Endothelial cell of umbilical vein (primary cell): ENCODE measurements around the gene CHN1. TPM values are rescaled to one million over a fixed set of nuclear protein-coding genes. Genes with fewer than 3 reads are reported as not detected.

Experiments
- BruUV-seq: library from RNA; stranded (reverse); fragments of 400-500 nt; replicated peaks from 2 replicates; lab custom pipeline; 2021; lab: Mats Ljungman, UMichigan
- CTCF ChIA-PET: fragments of 300-600, 350-600 bp; sonication (Branson Sonifier 250); formaldehyde crosslinking; loops from one replicate; lab custom pipeline; 2021; ENCODE audit warnings: antibody characterized with exemption, inconsistent platforms; lab: Charles Lee
- POLR2A ChIA-PET: fragments of 300-600, 350-600 bp; sonication (Branson Sonifier 250); formaldehyde crosslinking; loops from one replicate; lab custom pipeline; 2021; ENCODE audit warnings: antibody characterized with exemption, inconsistent platforms; lab: Charles Lee
- DNase-seq: peaks from one replicate; pipeline ENCODE4 v3.0.0-alpha.2; 2011; ENCODE audit warnings: low read depth, low spot score
- FAIRE-seq: peaks from 2 replicates; lab custom pipeline; 2011; peaks lifted over from hg19 to GRCh38; lab: Jason Lieb, UNC
- H2AFZ ChIP-seq: 2 replicates; pipeline ENCODE4 v1.6.0; 2012; ENCODE audit warnings: low read depth, low read length, control low read depth, inconsistent platforms
- H3K27ac ChIP-seq: 2 replicates; pipeline ENCODE4 v1.5.1; 2011; ENCODE audit warnings: low read depth, mild to moderate bottlenecking, control low read depth, low read length, moderate library complexity; ENCODE audit not compliant: insufficient read depth
- H3K27me3 ChIP-seq, 2 experiments: 2 replicates each; pipeline versions ENCODE4 v1.6.0 to v1.6.1; 2011; ENCODE audit warnings: low read length in 2 of 2, mixed read lengths in 1 of 2; ENCODE audit not compliant: control insufficient read depth in 2 of 2, insufficient read depth in 2 of 2
- H3K36me3 ChIP-seq, 2 experiments: 2 replicates in 1 of 2; 3 replicates in 1 of 2; pipeline ENCODE4 v1.5.1; 2011; ENCODE audit warnings: low read length in 2 of 2, mild to moderate bottlenecking in 1 of 2, moderate library complexity in 1 of 2; ENCODE audit not compliant: control insufficient read depth in 2 of 2, insufficient read depth in 2 of 2; ENCODE audit errors: extremely low read depth in 1 of 2
- H3K4me1 ChIP-seq: 3 replicates; pipeline ENCODE4 v1.5.1; 2011; ENCODE audit warnings: mild to moderate bottlenecking, low read length; ENCODE audit not compliant: control insufficient read depth, insufficient read depth; ENCODE audit errors: extremely low read depth
- H3K4me2 ChIP-seq: 2 replicates; pipeline ENCODE4 v1.6.1; 2011; ENCODE audit warnings: low read length, control low read depth, mixed read lengths; ENCODE audit not compliant: insufficient read depth
- H3K4me3 ChIP-seq, 3 experiments: fragments of 200-600 bp in 1 of 3; sonication (generic), shearing (Covaris generic) in 1 of 3; replicated peaks in 1 of 3; 2 replicates each; pipeline ENCODE4 v1.5.1; 2011 to 2016; ENCODE audit warnings: control low read depth in 3 of 3, low read length in 3 of 3, mild to moderate bottlenecking in 2 of 3, inconsistent platforms in 1 of 3, low read depth in 1 of 3, moderate library complexity in 1 of 3; ENCODE audit not compliant: insufficient read depth in 1 of 3
- H3K79me2 ChIP-seq: 2 replicates; pipeline ENCODE4 v1.6.0; 2012; ENCODE audit warnings: low read length, inconsistent platforms; ENCODE audit not compliant: control insufficient read depth, insufficient read depth
- H3K9ac ChIP-seq: replicated peaks from 2 replicates; pipeline ENCODE3; 2011; ENCODE audit warnings: low read length, control low read depth; ENCODE audit not compliant: insufficient read depth; ENCODE audit errors: extremely low read depth
- H3K9me1 ChIP-seq: replicated peaks from 3 replicates; pipeline ENCODE4 v1.6.0; 2011; ENCODE audit warnings: mild to moderate bottlenecking, low read length; ENCODE audit not compliant: control insufficient read depth, insufficient read depth; ENCODE audit errors: extremely low read depth
- H3K9me3 ChIP-seq: replicated peaks from 2 replicates; pipeline ENCODE4 v1.5.1; 2012; ENCODE audit warnings: low read length, inconsistent platforms; ENCODE audit not compliant: control insufficient read depth, insufficient read depth
- H4K20me1 ChIP-seq: replicated peaks from 2 replicates; pipeline ENCODE3; 2011; ENCODE audit warnings: mild to moderate bottlenecking, low read length; ENCODE audit not compliant: control insufficient read depth, insufficient read depth; ENCODE audit errors: extremely low read depth
- CTCF ChIP-seq, 2 donors: IDR thresholded peaks; 1 replicate in 1 of 2; 2 replicates in 1 of 2; pipeline ENCODE4 v1.5.1; 2011; ENCODE audit warnings: low read length in 2 of 2, mild to moderate bottlenecking in 2 of 2, moderate library complexity in 2 of 2, control low read depth in 1 of 2, inconsistent platforms in 1 of 2, low read depth in 1 of 2; ENCODE audit not compliant: insufficient read depth in 1 of 2; ENCODE audit errors: extremely low read depth in 1 of 2
- EZH2 ChIP-seq: IDR thresholded peaks from 2 replicates; pipeline ENCODE4 v1.6.1; 2012; ENCODE audit warnings: borderline replicate concordance, low read depth, mild to moderate bottlenecking, moderate library complexity, low read length, inconsistent platforms; ENCODE audit not compliant: severe bottlenecking
- FOS ChIP-seq: IDR thresholded peaks from 2 replicates; pipeline ENCODE4 v1.6.1; 2011; ENCODE audit warnings: mild to moderate bottlenecking, low read length, moderate library complexity, borderline replicate concordance; ENCODE audit not compliant: insufficient read depth
- GATA2 ChIP-seq: IDR thresholded peaks from 2 replicates; pipeline ENCODE4 v1.7.0; 2011; ENCODE audit warnings: low read depth, mild to moderate bottlenecking, moderate library complexity, mixed read lengths, low read length; ENCODE audit not compliant: insufficient read length, insufficient read depth
- JUN ChIP-seq: IDR thresholded peaks from 2 replicates; pipeline ENCODE4 v1.6.1; 2011; ENCODE audit warnings: borderline replicate concordance, low read depth; ENCODE audit not compliant: insufficient read length, insufficient read depth
- MAX ChIP-seq: IDR thresholded peaks from 2 replicates; pipeline ENCODE4 v1.6.1; 2011; ENCODE audit not compliant: insufficient read depth, insufficient read length
- MYC ChIP-seq: IDR thresholded peaks from one replicate; pipeline ENCODE4 v1.6.1; 2011; ENCODE audit warnings: mild to moderate bottlenecking, low read depth, low read length
- POLR2A ChIP-seq: IDR thresholded peaks from 2 replicates; pipeline ENCODE4 v1.6.1; 2012; ENCODE audit warnings: low read depth, mild to moderate bottlenecking, control low read depth, low read length
- POLR2AphosphoS5 ChIP-seq: IDR thresholded peaks from 2 replicates; pipeline ENCODE4 v1.6.1; 2012; ENCODE audit warnings: low read depth, mild to moderate bottlenecking, control low read depth, low read length, moderate library complexity; ENCODE audit not compliant: insufficient read depth
- dilution Hi-C: fragments of 300-500 bp; cut with MboI; formaldehyde crosslinking; loops from one replicate; pipeline ENCODE4 v1.15.0; 2019; ENCODE audit warnings: low sequenced_read_pairs; ENCODE audit not compliant: extremely low pct_ligation_motif_present
- intact Hi-C: fragments of 100-400 bp; cut with micrococcal nuclease; formaldehyde crosslinking; loops from one replicate; pipeline ENCODE4 v1.10.0; 2022
- polyA plus RNA-seq, 4 experiments: library from polyadenylated mRNA; depleted of rRNA in 3 of 4; stranded (reverse) in 3 of 4; unstranded in 1 of 4; fragments of >200 nt; gene quantifications; 2 replicates each; pipeline versions ENCODE4 v1.2.1 to v1.2.3, GENCODE V29; 2011 to 2012; ENCODE audit warnings: missing spikeins in 1 of 4
- total RNA-seq: library from RNA; stranded (reverse); gene quantifications from 2 replicates; pipeline ENCODE4 v1.2.3, GENCODE V29; 2021

Gene CHN1
- total and polyA plus RNA-seq, 2 donors (not counting 3 experiments of a cell fraction or from before 2014, with no cell fraction given) = 23.3 to 24.9 TPM

GRCh38 chr2:174981331-174981730 is 23.9 kb downstream of the CHN1 start:
- H3K4me1 ChIP-seq = no peaks in the 10 kb centered on the region
- H3K36me3 ChIP-seq = no peaks in the 10 kb centered on the region
- no peak overlapping the region for H3K27ac ChIP-seq
- H3K9me1 ChIP-seq = no peaks in the 10 kb centered on the region
- no peak overlapping the region for H3K9ac ChIP-seq
- TF ChIP-seq GATA2 = no peak
- TF ChIP-seq JUN = no peak
- H3K4me2 ChIP-seq = no peak overlapping the region
- no peaks in the 10 kb centered on the region for H4K20me1 ChIP-seq
- DNase-seq (no peak), FAIRE-seq (no peak)
- ChIA-PET CTCF (interaction anchor here (1.0 to 2.4 kb wide), 4 partner anchors 9 to 210 kb away, joined by 3 to 27 read pairs (median 6); no protein-coding TSS in a partner anchor), POLR2A (no interaction called here)
- intact Hi-C loops = no loop called here
- H2AFZ ChIP-seq = no peak overlapping the region
- BruUV-seq = no TSS peak
- H3K9me3 ChIP-seq = no peaks in the 10 kb centered on the region
- H3K4me3 ChIP-seq = no peak overlapping the region
- no peaks in the 10 kb centered on the region for H3K27me3 ChIP-seq
- peaks cover 2% of the 10 kb centered on the region for H3K79me2 ChIP-seq
- dilution Hi-C loops = loop anchor here (10.0 kb wide), 1 partner anchor 207 kb away; no protein-coding TSS in a partner anchor

GRCh38 chr2:174979996-174980395 is 25.2 kb downstream of the CHN1 start:
- H4K20me1 ChIP-seq = no peaks in the 10 kb centered on the region
- DNase-seq = no peak
- intact Hi-C loops = no loop called here
- H3K27ac ChIP-seq = no peak overlapping the region
- no peak overlapping the region for H2AFZ ChIP-seq
- BruUV-seq = no TSS peak
- H3K9ac ChIP-seq = no peak overlapping the region
- dilution Hi-C loops = loop anchor here (10.0 kb wide), 1 partner anchor 205 kb away; no protein-coding TSS in a partner anchor
- ChIA-PET CTCF (interaction anchor here (1.7 to 2.4 kb wide), 3 partner anchors 10 to 208 kb away, joined by 5 to 27 read pairs (median 6); no protein-coding TSS in a partner anchor), POLR2A (no interaction called here)
- H3K4me3 ChIP-seq = no peak overlapping the region
- H3K27me3 ChIP-seq = no peaks in the 10 kb centered on the region
- H3K9me3 ChIP-seq = no peaks in the 10 kb centered on the region
- H3K4me2 ChIP-seq = no peak overlapping the region
- no peaks in the 10 kb centered on the region for H3K4me1 ChIP-seq
- H3K9me1 ChIP-seq = no peaks in the 10 kb centered on the region
- TF ChIP-seq FOS (no peak), MAX (no peak), EZH2 (no peak), CTCF (IDR thresholded peaks at IDR 0.05; ENCODE audit: extremely low read depth in 1 of 2, insufficient read depth in 1 of 2, low read depth in 1 of 2, low read length in 2 of 2) (no peak), JUN (no peak), POLR2AphosphoS5 (no peak), MYC (no peak), POLR2A (no peak), GATA2 (no peak)
- H3K79me2 ChIP-seq = peaks cover 4% of the 10 kb centered on the region
- no peaks in the 10 kb centered on the region for H3K36me3 ChIP-seq
- FAIRE-seq = no peak
